Measurements from ENCODE around the gene CHD9.

Gene CHD9

DNA sequence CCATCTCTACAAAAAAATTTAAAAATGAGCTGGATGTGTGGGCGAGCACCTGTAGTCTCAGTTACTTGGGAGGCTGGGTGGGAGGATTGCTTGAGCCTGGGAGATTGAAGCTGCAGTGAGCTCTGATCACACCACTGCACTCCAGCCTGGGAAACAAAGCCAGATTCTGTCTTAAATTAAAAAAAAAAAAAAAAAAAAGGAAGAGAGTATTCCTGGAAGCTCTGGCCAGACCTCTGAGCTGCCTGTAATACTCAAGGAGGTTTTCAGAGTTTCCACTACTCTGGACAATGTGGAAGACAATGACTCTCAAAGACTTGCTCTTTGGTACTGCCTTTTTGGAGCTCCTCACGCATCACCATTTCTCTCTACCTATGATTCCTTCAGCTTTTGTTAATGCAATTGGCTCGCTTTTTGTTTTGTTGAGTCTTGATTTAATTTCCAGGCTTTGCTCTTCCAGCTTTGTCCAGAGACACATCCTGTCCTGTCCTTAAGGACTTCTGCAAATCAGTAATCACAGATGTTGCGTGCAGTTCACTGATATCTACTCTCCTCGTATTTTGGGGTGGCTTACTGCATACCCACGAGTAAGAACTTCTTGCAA lies 10.8 kb downstream of the CHD9 start:
- no peak overlapping the region for H3K4me3 ChIP-seq (ENCODE audit: low read depth, low read length)
- no peak for DNase-seq (ENCODE audit: low read depth)

DNA sequence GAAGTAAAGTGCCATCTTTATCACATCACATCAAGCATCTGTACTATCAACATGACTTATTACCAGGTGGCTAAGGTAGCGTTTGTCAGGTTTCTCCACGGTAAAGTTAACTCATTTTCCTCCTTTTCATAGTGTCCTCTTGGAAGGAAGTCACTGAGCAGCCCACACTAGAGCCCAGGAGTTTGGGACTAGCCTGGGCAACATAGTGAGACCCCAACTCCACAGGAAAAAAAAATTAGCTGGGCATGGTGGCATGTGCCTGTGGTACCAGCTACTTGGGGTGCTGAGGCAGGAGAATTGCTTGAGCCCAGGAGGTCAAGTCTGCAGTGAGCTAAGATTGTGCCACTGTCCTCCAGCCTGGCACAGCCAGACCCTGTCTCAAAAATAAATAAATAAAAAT lies 12.9 kb downstream of the CHD9 start:
- no peak overlapping the region for H3K4me3 ChIP-seq (ENCODE audit: low read depth, low read length)
- TF ChIP-seq, protein P1, sequence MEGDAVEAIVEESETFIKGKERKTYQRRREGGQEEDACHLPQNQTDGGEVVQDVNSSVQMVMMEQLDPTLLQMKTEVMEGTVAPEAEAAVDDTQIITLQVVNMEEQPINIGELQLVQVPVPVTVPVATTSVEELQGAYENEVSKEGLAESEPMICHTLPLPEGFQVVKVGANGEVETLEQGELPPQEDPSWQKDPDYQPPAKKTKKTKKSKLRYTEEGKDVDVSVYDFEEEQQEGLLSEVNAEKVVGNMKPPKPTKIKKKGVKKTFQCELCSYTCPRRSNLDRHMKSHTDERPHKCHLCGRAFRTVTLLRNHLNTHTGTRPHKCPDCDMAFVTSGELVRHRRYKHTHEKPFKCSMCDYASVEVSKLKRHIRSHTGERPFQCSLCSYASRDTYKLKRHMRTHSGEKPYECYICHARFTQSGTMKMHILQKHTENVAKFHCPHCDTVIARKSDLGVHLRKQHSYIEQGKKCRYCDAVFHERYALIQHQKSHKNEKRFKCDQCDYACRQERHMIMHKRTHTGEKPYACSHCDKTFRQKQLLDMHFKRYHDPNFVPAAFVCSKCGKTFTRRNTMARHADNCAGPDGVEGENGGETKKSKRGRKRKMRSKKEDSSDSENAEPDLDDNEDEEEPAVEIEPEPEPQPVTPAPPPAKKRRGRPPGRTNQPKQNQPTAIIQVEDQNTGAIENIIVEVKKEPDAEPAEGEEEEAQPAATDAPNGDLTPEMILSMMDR (IDR thresholded peaks at IDR 0.05; ENCODE audit: low read depth, low read length): no peak
- TF ChIP-seq, protein P2, sequence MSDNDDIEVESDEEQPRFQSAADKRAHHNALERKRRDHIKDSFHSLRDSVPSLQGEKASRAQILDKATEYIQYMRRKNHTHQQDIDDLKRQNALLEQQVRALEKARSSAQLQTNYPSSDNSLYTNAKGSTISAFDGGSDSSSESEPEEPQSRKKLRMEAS (IDR thresholded peaks at IDR 0.05; ENCODE audit: low read depth, low read length): no peak
- no peak for TF ChIP-seq POLR2A (IDR thresholded peaks at IDR 0.05; ENCODE audit: extremely low read depth, insufficient read length)
- no peak for TF ChIP-seq MYC (IDR thresholded peaks at IDR 0.05; ENCODE audit: low read depth, low read length)
- DNase-seq (ENCODE audit: low read depth): no peak

More for the DNA sequence above, 10.8 kb downstream of the CHD9 start:
- no peak for TF ChIP-seq POLR2A (IDR thresholded peaks at IDR 0.05; ENCODE audit: extremely low read depth, insufficient read length)
- TF ChIP-seq MYC (IDR thresholded peaks at IDR 0.05; ENCODE audit: low read depth, low read length): no peak
- TF ChIP-seq, protein P1 (IDR thresholded peaks at IDR 0.05; ENCODE audit: low read depth, low read length): no peak
- TF ChIP-seq, protein P2 (IDR thresholded peaks at IDR 0.05; ENCODE audit: low read depth, low read length): no peak

DNA sequence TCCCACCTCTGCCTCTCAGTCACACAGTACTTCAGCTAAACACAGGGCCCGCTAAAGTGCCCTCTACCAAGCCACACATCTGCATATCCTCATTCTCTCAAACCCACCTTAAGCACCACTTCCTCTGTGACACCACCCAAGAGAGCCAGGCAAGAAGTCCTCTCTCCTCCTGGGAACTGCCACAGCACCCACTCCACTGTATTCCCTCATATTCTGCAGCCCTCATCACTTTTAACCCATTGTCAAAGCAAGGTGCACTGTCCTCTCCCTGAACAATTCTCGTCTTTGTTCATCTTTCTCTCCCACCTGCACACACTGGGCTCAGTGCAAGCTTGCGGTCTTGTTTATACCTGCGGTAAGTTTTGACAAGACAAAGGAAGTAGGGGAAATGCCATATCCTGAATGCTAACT lies 13.6 kb downstream of the CHD9 start:
- DNase-seq (ENCODE audit: low read depth): no peak
- TF ChIP-seq, protein P1 (IDR thresholded peaks at IDR 0.05; ENCODE audit: low read depth, low read length): no peak
- TF ChIP-seq MYC (IDR thresholded peaks at IDR 0.05; ENCODE audit: low read depth, low read length): no peak
- no peak for TF ChIP-seq POLR2A (IDR thresholded peaks at IDR 0.05; ENCODE audit: extremely low read depth, insufficient read length)
- TF ChIP-seq, protein P2 (IDR thresholded peaks at IDR 0.05; ENCODE audit: low read depth, low read length): no peak
- no peak overlapping the region for H3K4me3 ChIP-seq (ENCODE audit: low read depth, low read length)

DNA sequence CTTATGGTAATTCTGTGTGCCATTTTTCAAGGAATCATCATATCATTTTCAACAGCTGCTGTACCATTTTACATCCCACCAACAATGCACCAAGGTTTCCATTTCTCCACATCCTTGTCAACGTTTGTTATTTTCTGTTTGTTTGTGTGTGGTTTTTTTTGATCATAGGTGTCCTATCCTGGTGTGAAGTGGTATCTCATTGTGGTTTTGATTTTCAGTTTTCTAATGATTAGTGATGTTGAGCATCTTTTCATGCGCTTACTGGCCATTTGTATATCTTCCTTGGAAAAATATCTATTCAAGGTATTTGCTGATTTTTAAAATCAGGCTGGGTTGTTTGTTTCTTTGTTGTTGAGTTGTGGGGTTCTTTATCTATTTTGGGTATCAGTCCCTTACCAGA lies 15.0 kb downstream of the CHD9 start:
- H3K4me3 ChIP-seq (ENCODE audit: low read depth, low read length): no peak overlapping the region
- DNase-seq (ENCODE audit: low read depth): no peak
- TF ChIP-seq MYC (IDR thresholded peaks at IDR 0.05; ENCODE audit: low read depth, low read length): no peak
- TF ChIP-seq, protein P1 (IDR thresholded peaks at IDR 0.05; ENCODE audit: low read depth, low read length): no peak
- TF ChIP-seq POLR2A (IDR thresholded peaks at IDR 0.05; ENCODE audit: extremely low read depth, insufficient read length): no peak
- TF ChIP-seq, protein P2 (IDR thresholded peaks at IDR 0.05; ENCODE audit: low read depth, low read length): no peak

DNA sequence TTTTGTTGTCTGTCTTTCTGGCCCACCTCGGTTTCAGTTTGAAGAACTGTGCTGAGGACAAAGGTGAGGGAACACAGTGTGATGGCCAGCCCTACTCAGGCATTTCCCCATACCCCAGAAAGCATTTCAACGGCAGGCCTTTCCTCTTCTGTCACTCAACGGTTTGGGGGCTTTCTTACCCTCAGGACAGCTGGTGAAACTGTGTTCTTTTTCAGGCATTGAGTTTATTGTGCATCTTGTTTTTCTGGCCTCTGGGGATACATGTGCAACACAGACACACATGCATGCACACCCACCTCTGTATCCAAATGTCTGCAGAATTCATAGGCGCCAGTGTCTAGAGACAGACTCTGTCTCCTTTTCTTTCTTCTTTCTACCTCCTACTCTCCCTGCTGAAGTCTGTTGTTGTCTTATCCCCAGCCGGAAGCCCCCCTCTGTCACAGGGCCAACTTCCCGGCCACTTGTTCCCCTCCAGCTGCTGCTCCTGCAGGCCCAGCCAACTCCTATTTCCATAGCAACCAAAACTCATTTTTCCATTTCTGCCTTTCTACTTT lies 17.0 kb downstream of the CHD9 start:
- DNase-seq (ENCODE audit: low read depth): no peak
- no peak overlapping the region for H3K4me3 ChIP-seq (ENCODE audit: low read depth, low read length)
- TF ChIP-seq MYC (IDR thresholded peaks at IDR 0.05; ENCODE audit: low read depth, low read length): no peak
- TF ChIP-seq, protein P2 (IDR thresholded peaks at IDR 0.05; ENCODE audit: low read depth, low read length): no peak
- TF ChIP-seq, protein P1 (IDR thresholded peaks at IDR 0.05; ENCODE audit: low read depth, low read length): no peak
